ENCODE measurements around the gene ASTN2. TPM values are rescaled to one million over a fixed set of nuclear protein-coding genes. Genes with fewer than 3 reads are reported as not detected.

ASTN2 gene
- total and polyA plus RNA-seq, 2 experiments from 2014 or later: 7.0 to 24.6 TPM

DNA sequence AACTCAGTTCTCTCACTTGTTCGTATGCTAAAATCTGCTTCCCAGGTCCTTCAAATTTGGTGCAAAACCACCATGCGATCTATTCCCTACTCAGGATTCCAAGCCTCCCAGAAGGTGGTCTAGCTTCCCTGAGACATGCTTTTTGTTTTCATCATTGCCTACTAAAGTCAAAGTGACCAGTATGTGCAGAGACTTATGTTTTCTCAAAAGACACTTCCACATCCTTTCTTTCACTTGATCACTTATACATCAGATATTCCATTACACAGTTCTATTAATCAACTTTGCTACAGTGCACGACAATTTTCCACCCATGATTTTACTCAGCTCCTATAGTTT lies 1019.2 kb downstream of the ASTN2 start:
- H3K4me2 ChIP-seq: no peak overlapping the region
- H3F3A ChIP-seq (replicated peaks; ENCODE audit: low read depth): no peaks in the 10 kb centered on the region
- H4K20me1 ChIP-seq (replicated peaks; ENCODE audit: insufficient read depth): no peaks in the 10 kb centered on the region; the same call in 1 of the 2 replicates
- no peak overlapping the region for H3K4me3 Mint-ChIP-seq
- peaks cover 3% of the 10 kb centered on the region for H3K27me3 Mint-ChIP-seq (ENCODE audit: insufficient read depth, low read depth, poor library complexity)
- DNase-seq (ENCODE audit: low spot score) (no peak), ATAC-seq (no peak)
- H3K4me1 ChIP-seq (ENCODE audit: insufficient read depth): no peaks in the 10 kb centered on the region
- H3K9me3 Mint-ChIP-seq: no peaks in the 10 kb centered on the region
- TF ChIP-seq ETS1 (IDR thresholded peaks at IDR 0.05) (no peak), NANOG (IDR thresholded peaks at IDR 0.05; ENCODE audit: borderline replicate concordance) (no peak), ZNF331 (CRISPR knock-in tag; IDR thresholded peaks at IDR 0.05; ENCODE audit: low read depth) (no peak), CTCF (conservative IDR thresholded peaks at IDR 0.05; ENCODE audit: low read depth in 2 of 2) (no peak), EZH2 (IDR thresholded peaks at IDR 0.05; ENCODE audit: low read depth, unreplicated experiment) (no peak)
- TF ChIP-seq, protein P1, sequence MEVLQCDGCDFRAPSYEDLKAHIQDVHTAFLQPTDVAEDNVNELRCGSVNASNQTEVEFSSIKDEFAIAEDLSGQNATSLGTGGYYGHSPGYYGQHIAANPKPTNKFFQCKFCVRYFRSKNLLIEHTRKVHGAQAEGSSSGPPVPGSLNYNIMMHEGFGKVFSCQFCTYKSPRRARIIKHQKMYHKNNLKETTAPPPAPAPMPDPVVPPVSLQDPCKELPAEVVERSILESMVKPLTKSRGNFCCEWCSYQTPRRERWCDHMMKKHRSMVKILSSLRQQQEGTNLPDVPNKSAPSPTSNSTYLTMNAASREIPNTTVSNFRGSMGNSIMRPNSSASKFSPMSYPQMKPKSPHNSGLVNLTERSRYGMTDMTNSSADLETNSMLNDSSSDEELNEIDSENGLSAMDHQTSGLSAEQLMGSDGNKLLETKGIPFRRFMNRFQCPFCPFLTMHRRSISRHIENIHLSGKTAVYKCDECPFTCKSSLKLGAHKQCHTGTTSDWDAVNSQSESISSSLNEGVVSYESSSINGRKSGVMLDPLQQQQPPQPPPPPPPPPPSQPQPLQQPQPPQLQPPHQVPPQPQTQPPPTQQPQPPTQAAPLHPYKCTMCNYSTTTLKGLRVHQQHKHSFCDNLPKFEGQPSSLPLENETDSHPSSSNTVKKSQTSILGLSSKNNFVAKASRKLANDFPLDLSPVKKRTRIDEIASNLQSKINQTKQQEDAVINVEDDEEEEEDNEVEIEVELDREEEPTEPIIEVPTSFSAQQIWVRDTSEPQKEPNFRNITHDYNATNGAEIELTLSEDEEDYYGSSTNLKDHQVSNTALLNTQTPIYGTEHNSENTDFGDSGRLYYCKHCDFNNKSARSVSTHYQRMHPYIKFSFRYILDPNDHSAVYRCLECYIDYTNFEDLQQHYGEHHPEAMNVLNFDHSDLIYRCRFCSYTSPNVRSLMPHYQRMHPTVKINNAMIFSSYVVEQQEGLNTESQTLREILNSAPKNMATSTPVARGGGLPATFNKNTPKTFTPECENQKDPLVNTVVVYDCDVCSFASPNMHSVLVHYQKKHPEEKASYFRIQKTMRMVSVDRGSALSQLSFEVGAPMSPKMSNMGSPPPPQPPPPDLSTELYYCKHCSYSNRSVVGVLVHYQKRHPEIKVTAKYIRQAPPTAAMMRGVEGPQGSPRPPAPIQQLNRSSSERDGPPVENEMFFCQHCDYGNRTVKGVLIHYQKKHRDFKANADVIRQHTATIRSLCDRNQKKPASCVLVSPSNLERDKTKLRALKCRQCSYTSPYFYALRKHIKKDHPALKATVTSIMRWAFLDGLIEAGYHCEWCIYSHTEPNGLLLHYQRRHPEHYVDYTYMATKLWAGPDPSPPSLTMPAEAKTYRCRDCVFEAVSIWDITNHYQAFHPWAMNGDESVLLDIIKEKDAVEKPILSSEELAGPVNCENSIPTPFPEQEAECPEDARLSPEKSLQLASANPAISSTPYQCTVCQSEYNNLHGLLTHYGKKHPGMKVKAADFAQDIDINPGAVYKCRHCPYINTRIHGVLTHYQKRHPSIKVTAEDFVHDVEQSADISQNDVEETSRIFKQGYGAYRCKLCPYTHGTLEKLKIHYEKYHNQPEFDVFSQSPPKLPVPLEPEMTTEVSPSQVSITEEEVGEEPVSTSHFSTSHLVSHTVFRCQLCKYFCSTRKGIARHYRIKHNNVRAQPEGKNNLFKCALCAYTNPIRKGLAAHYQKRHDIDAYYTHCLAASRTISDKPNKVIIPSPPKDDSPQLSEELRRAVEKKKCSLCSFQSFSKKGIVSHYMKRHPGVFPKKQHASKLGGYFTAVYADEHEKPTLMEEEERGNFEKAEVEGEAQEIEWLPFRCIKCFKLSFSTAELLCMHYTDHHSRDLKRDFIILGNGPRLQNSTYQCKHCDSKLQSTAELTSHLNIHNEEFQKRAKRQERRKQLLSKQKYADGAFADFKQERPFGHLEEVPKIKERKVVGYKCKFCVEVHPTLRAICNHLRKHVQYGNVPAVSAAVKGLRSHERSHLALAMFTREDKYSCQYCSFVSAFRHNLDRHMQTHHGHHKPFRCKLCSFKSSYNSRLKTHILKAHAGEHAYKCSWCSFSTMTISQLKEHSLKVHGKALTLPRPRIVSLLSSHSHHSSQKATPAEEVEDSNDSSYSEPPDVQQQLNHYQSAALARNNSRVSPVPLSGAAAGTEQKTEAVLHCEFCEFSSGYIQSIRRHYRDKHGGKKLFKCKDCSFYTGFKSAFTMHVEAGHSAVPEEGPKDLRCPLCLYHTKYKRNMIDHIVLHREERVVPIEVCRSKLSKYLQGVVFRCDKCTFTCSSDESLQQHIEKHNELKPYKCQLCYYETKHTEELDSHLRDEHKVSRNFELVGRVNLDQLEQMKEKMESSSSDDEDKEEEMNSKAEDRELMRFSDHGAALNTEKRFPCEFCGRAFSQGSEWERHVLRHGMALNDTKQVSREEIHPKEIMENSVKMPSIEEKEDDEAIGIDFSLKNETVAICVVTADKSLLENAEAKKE (CRISPR knock-in tag; IDR thresholded peaks at IDR 0.05): no peak
- no peaks in the 10 kb centered on the region for H3K36me3 ChIP-seq (ENCODE audit: insufficient read depth)
- peaks cover 11% of the 10 kb centered on the region; the same call in 2 of the 3 replicates for H3K4me1 Mint-ChIP-seq
- H3K36me3 Mint-ChIP-seq (ENCODE audit: low read depth): no peaks in the 10 kb centered on the region
- H3K27ac ChIP-seq (ENCODE audit: low read depth): no peak overlapping the region
- H3K27me3 ChIP-seq (ENCODE audit: insufficient read depth): no peaks in the 10 kb centered on the region
- H3K4me3 ChIP-seq: no peak overlapping the region
- no peak overlapping the region for H3K27ac Mint-ChIP-seq
- H2AFZ ChIP-seq: no peak overlapping the region
- H3K79me2 ChIP-seq (replicated peaks; ENCODE audit: insufficient read depth): no peaks in the 10 kb centered on the region
- H3K9me2 ChIP-seq (ENCODE audit: insufficient read depth): 0 out of 2 replicates have a peak, but pooled peaks cover 14% of the 10 kb centered on the region

Data from GM23338 (cell line).